BE2C (cell line): ENCODE measurements around the gene PDIA6.
A peak's percentile ranks its signal among the peaks of the same experiment; 100 is the strongest.
"Not testable (repeated sequence)": the region's sequence is repeated elsewhere in the genome, so short reads cannot be mapped to it uniquely, and the experiment has no call there.

Source experiments
- DNase-seq: peaks from one replicate; pipeline ENCODE4 v3.0.0-alpha.2; 2020
- H3K27me3 ChIP-seq: fragments of 250-450 bp; sonication (Bioruptor Pico); 2 replicates; pipeline ENCODE4 v1.5.1; 2020; ENCODE audit warnings: mild to moderate bottlenecking
- H3K36me3 ChIP-seq: fragments of 250-450 bp; sonication (Bioruptor Pico); 2 replicates; pipeline ENCODE4 v1.5.1; 2020; ENCODE audit warnings: mild to moderate bottlenecking
- H3K4me1 ChIP-seq: fragments of 250-450 bp; sonication (Bioruptor Pico); 2 replicates; pipeline ENCODE4 v1.5.1; 2020
- H3K4me3 ChIP-seq: 2 replicates; pipeline ENCODE4 v1.5.1; 2011; ENCODE audit warnings: low read depth, low read length
- H3K9me3 ChIP-seq: fragments of 250-450 bp; sonication (Bioruptor Pico); 2 replicates; pipeline ENCODE4 v1.5.1; 2020
- TF ChIP-seq, protein P1 (sequence below): IDR thresholded peaks from 2 replicates; pipeline ENCODE4 v1.5.1; 2012; ENCODE audit warnings: mild to moderate bottlenecking, low read depth, low read length

The PDIA6 gene

DNA sequence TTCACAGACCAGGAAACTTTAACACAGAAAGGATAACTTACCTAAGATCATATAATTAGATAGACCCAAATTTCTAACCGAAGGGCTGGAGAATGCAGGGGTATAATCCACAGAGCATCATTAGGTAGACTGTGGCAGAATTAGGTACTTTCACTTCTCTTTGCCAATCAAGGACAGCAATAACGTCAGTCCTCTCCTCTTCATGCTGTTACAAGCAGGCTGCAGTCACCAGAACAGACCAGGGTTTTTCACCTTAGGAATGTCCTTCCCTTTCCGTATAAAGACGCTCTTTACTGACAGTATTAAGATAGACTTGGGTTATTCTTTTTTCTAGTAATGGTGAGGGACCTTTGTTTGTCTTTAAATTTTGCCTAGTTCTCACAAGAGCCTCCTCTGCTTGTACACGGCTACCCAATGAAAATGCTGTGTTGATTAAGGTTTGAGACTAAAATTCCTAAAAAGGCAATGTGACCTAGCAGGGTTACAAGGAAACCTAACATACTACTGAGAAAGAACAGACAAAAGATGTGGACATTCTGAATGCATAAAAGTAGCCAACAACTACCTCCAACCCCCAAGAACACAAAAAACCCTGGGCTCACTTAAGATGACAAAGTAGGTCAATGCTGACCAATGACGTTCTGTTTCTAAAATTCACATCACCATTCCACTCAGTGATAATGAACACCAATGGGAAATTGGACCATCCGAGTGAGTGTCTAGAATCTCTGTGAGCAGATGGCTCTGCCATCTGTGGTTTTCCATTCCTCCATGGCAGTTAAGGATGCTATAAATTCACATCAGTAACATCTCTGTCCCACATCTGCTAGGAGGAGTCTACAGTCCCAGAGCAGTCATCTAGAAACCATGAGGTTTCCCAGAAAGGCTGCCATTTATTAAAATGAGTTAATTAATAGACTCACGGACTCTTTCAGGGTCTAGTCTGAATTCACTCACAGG is 2.1 kb downstream of the PDIA6 start:
- Histone ChIP-seq H3K4me1 (peaks cover 11% of the 10 kb centered on the region), H3K36me3 (peaks cover 29% of the 10 kb centered on the region), H3K4me3 (peak overlapping the region; percentile 77), H3K27me3 (no peaks in the 10 kb centered on the region), H3K9me3 (no peaks in the 10 kb centered on the region)
- no peak for DNase-seq
- TF ChIP-seq, protein P1, sequence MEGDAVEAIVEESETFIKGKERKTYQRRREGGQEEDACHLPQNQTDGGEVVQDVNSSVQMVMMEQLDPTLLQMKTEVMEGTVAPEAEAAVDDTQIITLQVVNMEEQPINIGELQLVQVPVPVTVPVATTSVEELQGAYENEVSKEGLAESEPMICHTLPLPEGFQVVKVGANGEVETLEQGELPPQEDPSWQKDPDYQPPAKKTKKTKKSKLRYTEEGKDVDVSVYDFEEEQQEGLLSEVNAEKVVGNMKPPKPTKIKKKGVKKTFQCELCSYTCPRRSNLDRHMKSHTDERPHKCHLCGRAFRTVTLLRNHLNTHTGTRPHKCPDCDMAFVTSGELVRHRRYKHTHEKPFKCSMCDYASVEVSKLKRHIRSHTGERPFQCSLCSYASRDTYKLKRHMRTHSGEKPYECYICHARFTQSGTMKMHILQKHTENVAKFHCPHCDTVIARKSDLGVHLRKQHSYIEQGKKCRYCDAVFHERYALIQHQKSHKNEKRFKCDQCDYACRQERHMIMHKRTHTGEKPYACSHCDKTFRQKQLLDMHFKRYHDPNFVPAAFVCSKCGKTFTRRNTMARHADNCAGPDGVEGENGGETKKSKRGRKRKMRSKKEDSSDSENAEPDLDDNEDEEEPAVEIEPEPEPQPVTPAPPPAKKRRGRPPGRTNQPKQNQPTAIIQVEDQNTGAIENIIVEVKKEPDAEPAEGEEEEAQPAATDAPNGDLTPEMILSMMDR = no peak

DNA sequence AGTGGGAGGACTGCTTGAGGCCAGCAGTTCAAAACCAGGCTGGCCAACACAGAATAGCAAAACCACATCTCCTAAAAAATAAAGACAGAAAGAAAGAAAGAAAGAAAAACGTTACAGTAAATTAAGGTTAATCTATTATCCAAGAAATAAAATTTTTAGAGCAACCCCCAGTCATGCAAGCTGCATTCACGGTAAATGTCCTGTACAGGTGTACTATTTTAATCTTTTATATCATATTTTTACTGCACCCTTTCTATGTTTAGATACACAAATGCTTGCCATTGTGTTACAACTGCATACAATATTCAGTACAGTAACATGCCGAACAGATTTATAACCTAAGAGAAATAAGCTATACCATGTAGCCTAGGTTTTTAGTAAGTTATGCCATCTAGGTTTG is 6.0 kb downstream of the PDIA6 start:
- TF ChIP-seq, protein P1 = no peak
- peaks cover 8% of the 10 kb centered on the region for H3K4me1 ChIP-seq

DNA sequence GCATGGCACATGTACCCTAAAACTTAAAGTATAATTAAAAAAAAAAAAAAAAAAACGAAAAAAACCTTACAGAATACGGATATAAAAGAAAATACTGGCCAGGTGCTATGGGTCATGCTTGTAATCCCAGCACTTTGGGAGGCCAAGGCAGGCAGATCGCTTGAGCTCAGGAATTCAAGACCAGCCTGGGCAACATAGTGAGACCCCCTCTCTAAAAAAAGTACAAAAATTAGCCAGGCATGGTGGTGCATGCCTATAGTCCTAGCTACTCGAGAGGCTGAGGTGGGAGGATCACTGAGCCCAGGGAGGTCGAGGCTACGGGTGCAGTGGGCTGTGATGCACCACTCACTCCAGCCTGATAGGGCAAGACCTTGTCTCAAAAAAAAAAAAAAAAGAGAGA is 6.6 kb downstream of the PDIA6 start:
- not testable (repeated sequence) for H3K4me1 ChIP-seq, H3K9me3 ChIP-seq, H3K4me3 ChIP-seq, DNase-seq, H3K27me3 ChIP-seq
- peaks cover 53% of the 10 kb centered on the region for H3K36me3 ChIP-seq

More for the DNA sequence above, 6.0 kb downstream of the PDIA6 start:
- Histone ChIP-seq H3K27me3 (no peaks in the 10 kb centered on the region), H3K9me3 (no peaks in the 10 kb centered on the region), H3K4me3 (no peak overlapping the region), H3K36me3 (peaks cover 48% of the 10 kb centered on the region)
- DNase-seq = no peak

DNA sequence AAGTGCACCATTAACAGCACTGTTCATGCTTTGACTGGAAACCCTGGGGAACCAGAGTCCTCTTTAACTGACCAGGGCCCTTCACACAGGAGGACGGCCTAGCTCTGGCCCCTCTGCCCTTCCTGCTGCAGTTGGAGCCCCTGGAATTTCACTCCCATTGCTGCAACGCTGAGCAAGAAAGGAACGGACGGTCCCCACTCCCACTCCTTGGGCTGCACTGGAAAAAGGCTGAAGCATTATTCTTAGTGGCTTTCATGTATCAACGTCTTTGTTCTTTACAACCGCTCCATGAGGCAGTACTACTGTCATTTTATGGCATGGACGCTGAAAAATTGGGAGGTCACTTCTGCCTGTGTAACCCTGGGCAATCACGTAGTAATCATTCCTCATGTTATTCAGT is 9.9 kb downstream of the PDIA6 start:
- no peaks in the 10 kb centered on the region for H3K27me3 ChIP-seq
- peaks cover 57% of the 10 kb centered on the region for H3K36me3 ChIP-seq
- H3K4me3 ChIP-seq = no peak overlapping the region
- H3K4me1 ChIP-seq = peaks cover 3% of the 10 kb centered on the region; the same call in 1 of the 2 replicates
- TF ChIP-seq, protein P1 = no peak
- no peak for DNase-seq
- no peaks in the 10 kb centered on the region for H3K9me3 ChIP-seq

DNA sequence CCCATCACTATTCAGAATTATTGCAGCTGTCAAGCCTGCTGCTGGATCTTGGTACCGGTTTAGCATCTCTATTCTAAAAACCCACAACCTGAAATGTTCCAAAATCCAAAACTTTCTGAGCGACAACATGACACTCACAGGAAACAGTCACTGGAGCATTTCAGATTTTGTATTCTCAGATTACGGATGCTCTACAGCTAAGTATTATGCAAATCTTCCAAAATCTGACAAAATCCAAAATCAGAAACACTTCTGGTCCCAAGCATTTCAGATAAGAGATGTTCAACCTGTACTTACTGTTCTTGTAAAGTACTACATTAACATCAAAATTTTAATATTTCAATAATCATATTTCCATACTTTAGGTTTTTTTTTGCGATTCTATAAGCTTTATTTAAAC is 12.4 kb downstream of the PDIA6 start:
- Histone ChIP-seq H3K27me3 (no peaks in the 10 kb centered on the region), H3K9me3 (no peaks in the 10 kb centered on the region), H3K4me1 (peaks cover 3% of the 10 kb centered on the region; the same call in 1 of the 2 replicates), H3K36me3 (peaks cover 75% of the 10 kb centered on the region), H3K4me3 (no peak overlapping the region)
- no peak for DNase-seq
- TF ChIP-seq, protein P1 = no peak

DNA sequence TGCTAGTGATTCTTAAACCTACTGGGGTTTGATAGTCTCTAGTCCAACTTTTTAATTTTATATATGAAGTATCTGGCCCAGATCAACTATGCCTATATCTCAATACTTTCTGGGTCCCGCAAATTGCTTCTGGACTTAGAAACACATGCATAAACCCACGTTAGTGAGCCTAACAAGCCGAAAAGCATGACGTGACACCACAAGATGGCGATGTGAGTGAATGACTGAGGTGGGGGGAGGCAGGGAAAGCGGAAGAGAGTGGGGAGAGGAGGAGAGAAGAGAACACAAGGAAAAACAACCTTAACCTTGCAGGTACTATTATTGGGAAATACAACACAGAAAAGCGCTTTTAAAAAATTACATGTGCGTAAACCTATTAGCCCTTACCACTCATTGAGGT is 13.8 kb downstream of the PDIA6 start:
- TF ChIP-seq, protein P1 = peak; percentile 63
- Histone ChIP-seq H3K4me1 (peaks cover 3% of the 10 kb centered on the region; the same call in 1 of the 2 replicates), H3K36me3 (peaks cover 77% of the 10 kb centered on the region), H3K9me3 (no peaks in the 10 kb centered on the region), H3K27me3 (no peaks in the 10 kb centered on the region), H3K4me3 (no peak overlapping the region)
- DNase-seq = no peak
